Effector memory CD8-positive, alpha-beta T cell (primary cell): Measurements from ENCODE around the gene NHSL1.
A peak's percentile ranks its signal among the peaks of the same experiment; 100 is the strongest.

ENCODE experiments used
- ATAC-seq: fragments of 150-1000 bp; cut with Tn5 transposase; replicated peaks from 2 replicates; pipeline ENCODE4 v1.10.0; 2021; ENCODE audit warnings: mild to moderate bottlenecking, moderate library complexity
- DNase-seq, 3 experiments: peaks; one replicate each; pipeline ENCODE4 v3.0.0; 2021
- H3K27ac Mint-ChIP-seq, 2 donors: one replicate each; pipeline ENCODE4 v1.8.0; 2022; ENCODE audit warnings: mild to moderate bottlenecking in 2 of 2, mixed read lengths in 2 of 2, moderate library complexity in 2 of 2
- H3K27me3 Mint-ChIP-seq, 2 donors: one replicate each; pipeline ENCODE4 v1.8.0; 2022; ENCODE audit warnings: mixed read lengths in 2 of 2
- H3K36me3 Mint-ChIP-seq: one replicate; pipeline ENCODE4 v1.8.0; 2022; ENCODE audit warnings: mild to moderate bottlenecking, moderate library complexity, mixed read lengths; ENCODE audit not compliant: insufficient read depth
- H3K4me1 Mint-ChIP-seq, 2 donors: one replicate each; pipeline ENCODE4 v1.8.0; 2022; ENCODE audit warnings: low read depth in 2 of 2, mixed read lengths in 2 of 2
- H3K4me3 Mint-ChIP-seq, 2 donors: one replicate each; pipeline ENCODE4 v1.8.0; 2022; ENCODE audit warnings: mild to moderate bottlenecking in 2 of 2, mixed read lengths in 2 of 2, moderate library complexity in 2 of 2
- H3K9me3 Mint-ChIP-seq, 2 donors: one replicate each; pipeline ENCODE4 v1.8.0; 2022; ENCODE audit warnings: mixed read lengths in 2 of 2

The NHSL1 gene

DNA sequence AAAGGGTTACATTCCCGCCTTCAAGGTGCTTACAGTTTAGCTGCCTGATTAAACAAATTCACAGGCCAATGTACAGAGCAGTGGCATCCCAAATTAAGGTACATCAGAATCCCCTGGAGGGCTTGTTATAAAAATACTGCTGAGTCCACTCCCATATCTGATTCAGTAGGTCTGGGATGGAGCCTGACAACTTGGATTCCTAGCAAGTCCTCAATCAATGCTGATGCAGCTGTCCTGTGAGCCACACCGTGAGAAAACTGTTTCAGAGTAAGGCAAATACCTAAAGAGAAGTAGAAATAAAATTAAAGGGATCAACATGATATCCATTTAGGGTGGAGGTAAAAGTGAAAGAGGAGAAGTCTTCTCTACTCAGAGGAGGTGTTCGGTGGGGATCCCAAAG is 16.5 kb downstream of the NHSL1 start:
- DNase-seq (no peak), ATAC-seq (no peak)
- Mint-ChIP-seq H3K9me3 (no peaks in the 10 kb centered on the region), H3K4me3 (no peak overlapping the region), H3K36me3 (no peaks in the 10 kb centered on the region), H3K27ac (no peak overlapping the region), H3K27me3 (peaks cover 29 to 36% of the 10 kb centered on the region in 2 donors), H3K4me1 (no peaks in the 10 kb centered on the region)

DNA sequence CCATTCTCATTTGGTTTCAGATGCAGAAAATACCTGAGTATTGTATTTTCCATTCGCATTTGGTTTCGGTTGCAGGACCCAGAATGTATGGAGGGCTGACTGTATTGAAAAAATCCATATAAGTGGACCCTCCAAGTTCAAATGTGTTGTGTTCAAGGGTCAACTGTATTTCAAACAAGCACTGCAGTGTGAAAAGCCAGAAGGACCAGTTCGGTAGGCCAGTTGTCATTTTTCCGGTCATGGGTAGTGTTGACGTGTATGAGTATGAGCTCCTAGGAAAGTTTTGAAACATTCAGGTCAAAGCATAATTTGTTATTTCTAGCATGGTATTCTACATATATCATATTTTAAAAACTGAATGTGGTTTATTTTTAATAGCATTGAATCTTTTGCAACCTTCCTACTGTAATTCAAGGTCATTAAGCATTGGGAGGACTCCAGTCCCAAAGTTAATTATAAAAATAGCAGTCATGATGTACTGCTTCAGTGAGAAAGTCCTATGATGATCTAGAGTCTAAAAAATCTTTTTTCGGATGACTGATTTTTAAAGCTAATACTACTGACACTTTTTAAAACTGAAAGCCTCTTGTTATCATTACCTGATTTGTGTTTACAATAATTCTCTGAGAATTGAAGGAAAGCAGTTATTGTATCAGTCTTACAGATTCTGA is 18.9 kb downstream of the NHSL1 start:
- no peak for ATAC-seq
- no peak overlapping the region for H3K4me3 Mint-ChIP-seq
- H3K4me1 Mint-ChIP-seq = no peaks in the 10 kb centered on the region
- no peak for DNase-seq
- H3K27ac Mint-ChIP-seq = no peak overlapping the region
- H3K9me3 Mint-ChIP-seq = no peaks in the 10 kb centered on the region
- H3K36me3 Mint-ChIP-seq = no peaks in the 10 kb centered on the region
- H3K27me3 Mint-ChIP-seq = peaks cover 20 to 21% of the 10 kb centered on the region in 2 donors

DNA sequence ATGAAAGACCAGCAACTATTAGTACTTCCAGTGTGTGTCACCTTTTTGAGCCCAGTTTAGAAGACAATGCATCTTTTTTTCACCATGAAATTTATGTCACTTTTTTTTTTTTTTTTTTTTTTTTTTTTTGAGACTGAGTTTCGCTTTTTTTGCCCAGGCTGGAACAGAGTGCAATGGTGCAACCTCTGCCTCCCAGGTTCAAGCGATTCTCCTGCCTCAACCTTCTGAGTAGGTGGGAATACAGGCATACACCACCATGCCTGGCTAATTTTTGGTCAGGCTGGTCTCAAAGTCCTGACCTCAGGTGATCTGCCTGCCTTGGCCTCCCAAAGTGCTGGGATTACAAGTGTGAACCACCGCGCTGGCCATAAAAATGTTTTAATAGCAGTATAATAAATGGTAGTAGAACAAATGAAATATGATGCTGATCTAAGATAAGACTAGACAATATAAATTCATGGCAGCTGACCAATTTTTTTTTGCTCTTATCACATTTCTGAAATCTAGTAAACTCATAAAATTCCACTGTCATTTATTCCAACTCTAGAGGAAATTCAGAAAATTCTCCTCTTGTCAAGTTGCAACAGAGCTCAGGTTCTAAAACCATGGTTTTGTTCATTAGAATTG is 21.3 kb downstream of the NHSL1 start:
- Mint-ChIP-seq H3K36me3 (no peaks in the 10 kb centered on the region), H3K4me1 (no peaks in the 10 kb centered on the region), H3K9me3 (no peaks in the 10 kb centered on the region), H3K4me3 (no peak overlapping the region), H3K27me3 (peaks cover 11 to 13% of the 10 kb centered on the region in 2 donors), H3K27ac (no peak overlapping the region)
- DNase-seq = no peak
- ATAC-seq = no peak

DNA sequence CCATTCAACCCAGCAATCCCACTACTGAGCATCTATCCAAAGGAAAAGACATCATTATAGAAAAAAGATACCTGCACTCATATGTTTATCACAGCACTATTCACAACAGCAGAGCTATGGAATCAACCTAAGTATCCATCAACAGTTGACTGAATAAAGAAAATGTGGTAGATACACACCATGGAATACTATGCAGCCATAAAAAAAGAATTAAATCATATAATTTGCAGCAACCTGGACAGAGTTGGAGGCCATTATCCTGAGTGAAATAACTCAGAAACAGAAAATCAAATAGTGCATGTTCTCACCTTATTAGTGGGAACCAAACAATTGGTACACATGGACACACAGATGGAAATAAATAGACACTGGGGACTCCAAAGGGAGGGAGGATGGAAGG is 23.2 kb downstream of the NHSL1 start:
- no peak for DNase-seq
- no peak overlapping the region for H3K27ac Mint-ChIP-seq
- no peak for ATAC-seq
- H3K27me3 Mint-ChIP-seq = peaks cover 12 to 16% of the 10 kb centered on the region in 2 donors
- H3K4me1 Mint-ChIP-seq = no peaks in the 10 kb centered on the region
- H3K36me3 Mint-ChIP-seq = no peaks in the 10 kb centered on the region
- no peaks in the 10 kb centered on the region for H3K9me3 Mint-ChIP-seq
- no peak overlapping the region for H3K4me3 Mint-ChIP-seq

DNA sequence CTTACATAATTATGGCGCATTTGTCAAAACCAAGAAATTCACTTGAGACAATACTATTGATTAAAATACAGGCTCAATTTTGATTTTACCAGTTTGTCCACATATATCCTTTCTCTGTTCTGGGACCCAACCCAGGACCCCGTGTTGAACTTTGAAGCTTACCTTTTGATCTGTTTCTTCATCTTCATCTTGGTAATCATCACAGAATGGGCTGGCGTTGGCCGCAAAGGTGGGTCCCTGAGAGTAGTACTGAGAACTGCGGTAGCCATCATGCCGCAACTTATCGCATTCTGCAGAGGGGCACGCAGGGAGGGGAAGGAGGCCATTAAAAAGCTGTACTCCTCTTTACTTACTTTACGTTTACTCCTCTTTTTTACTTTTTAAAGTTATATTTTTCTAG is 26.1 kb downstream of the NHSL1 start:
- no peak for ATAC-seq
- no peak overlapping the region for H3K27ac Mint-ChIP-seq
- H3K27me3 Mint-ChIP-seq = peaks cover 22 to 26% of the 10 kb centered on the region in 2 donors

DNA sequence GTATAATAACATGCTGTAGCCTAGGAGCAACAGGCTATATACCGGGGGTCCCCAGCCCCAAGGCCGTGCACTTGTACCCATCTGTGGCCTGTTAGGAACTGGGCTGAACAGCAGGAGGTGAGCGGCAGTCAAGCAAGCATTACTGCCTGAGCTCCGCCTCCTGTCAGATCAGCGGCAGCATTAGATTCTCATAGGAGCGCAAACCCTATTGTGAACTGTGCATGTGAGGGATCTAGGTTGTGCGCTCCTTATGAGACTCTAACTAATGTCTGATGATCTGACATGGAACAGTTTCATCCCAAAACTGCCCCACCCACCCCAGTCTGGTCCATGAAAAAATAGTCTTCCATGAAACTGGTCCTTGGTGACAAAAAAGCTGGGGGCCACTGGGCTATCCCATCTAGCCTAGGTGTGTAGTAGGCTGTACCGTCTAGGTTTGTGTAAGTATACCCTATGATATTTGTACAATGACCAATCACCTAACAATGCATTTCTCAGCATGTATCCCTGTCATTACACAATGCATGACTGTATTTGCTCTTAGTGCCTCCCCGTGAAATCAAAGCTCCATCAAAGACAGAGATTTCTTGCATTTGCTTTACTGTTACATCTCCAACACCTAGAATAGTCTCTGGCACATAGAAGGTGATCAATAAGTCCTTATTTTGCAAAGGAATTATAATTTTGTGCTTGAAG is 30.8 kb downstream of the NHSL1 start:
- no peak overlapping the region for H3K27ac Mint-ChIP-seq
- peaks cover 22 to 26% of the 10 kb centered on the region in 2 donors for H3K27me3 Mint-ChIP-seq
- H3K9me3 Mint-ChIP-seq = no peaks in the 10 kb centered on the region
- H3K4me3 Mint-ChIP-seq = no peak overlapping the region
- ATAC-seq (no peak), DNase-seq (no peak)
- no peaks in the 10 kb centered on the region for H3K36me3 Mint-ChIP-seq
- no peaks in the 10 kb centered on the region for H3K4me1 Mint-ChIP-seq

More for the DNA sequence above, 26.1 kb downstream of the NHSL1 start:
- Mint-ChIP-seq H3K4me3 (no peak overlapping the region), H3K9me3 (no peaks in the 10 kb centered on the region), H3K36me3 (no peaks in the 10 kb centered on the region), H3K4me1 (no peaks in the 10 kb centered on the region)
- no peak for DNase-seq

DNA sequence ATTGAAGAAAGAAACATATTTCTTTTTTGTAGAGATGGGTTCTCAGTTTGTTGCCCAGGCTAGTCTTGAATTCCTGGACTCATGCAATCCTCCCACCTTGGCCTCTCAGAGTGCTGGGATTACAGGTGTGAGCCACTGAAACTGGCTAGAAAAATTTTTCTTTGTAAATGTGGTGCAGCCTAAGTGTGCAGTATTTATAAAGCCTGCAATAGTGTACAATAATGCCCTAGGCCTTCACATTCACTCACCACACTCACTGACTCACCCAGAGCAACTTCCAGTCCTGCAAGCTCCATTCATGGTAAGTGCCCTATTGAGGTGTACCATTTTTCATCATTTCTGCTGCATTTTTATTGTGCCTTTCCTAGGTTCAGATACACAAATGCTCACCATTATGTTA is 31.4 kb downstream of the NHSL1 start:
- Mint-ChIP-seq H3K4me1 (no peaks in the 10 kb centered on the region), H3K27ac (no peak overlapping the region), H3K9me3 (no peaks in the 10 kb centered on the region), H3K4me3 (no peak overlapping the region), H3K27me3 (peaks cover 22 to 26% of the 10 kb centered on the region in 2 donors), H3K36me3 (no peaks in the 10 kb centered on the region)
- no peak for ATAC-seq
- no peak for DNase-seq

DNA sequence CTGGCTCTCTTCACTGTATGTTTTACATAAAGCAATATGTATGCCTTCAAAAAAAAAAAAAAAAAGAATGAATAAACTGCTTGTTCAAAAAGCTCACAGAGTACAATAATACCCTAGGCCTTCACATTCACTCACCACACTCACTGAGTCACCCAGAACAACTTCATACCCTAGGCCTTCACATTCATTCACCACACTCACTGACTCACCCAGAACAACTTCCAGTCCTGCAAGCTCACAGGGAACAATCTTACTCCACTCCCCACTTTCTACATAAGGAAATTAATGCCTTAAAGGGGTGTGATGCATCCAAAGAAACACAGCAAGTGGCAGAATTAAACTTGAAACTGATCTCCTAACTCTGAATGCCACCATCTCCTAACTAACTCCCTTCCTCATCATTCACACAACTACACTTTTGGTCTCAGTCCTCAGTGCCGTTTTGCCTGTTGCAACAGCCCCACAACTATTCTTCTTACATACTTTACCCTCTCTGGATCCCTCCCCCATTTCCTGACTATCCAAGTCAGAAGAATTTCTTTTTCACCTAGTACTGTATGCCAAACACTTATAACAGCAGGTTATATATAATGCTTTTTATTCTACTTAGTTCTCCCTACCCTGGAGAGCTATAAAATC is 34.2 kb downstream of the NHSL1 start:
- no peak for ATAC-seq
- Mint-ChIP-seq H3K9me3 (no peaks in the 10 kb centered on the region), H3K4me3 (no peak overlapping the region), H3K4me1 (no peaks in the 10 kb centered on the region), H3K36me3 (no peaks in the 10 kb centered on the region), H3K27me3 (peaks cover 12 to 13% of the 10 kb centered on the region in 2 donors), H3K27ac (no peak overlapping the region)
- no peak for DNase-seq

DNA sequence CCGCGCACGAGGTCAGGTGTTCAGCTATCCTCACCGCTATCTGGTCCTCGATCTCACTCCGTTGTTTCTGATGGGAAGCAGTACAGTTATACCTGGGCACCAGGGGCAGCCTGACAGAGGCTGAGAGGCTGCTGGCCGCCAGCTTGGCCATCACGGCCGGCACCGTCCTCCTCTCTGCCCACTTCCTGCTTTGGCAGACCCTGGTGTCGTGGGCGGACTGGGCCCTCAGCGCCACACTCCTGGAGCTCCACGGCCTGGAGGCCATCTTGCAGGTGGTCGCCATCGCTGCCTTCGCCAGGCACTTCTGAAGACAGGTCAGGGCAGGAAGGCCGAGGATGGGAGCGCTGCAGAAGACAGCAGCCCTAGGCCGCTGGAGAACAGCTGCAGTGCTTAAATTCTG is 35.2 kb downstream of the NHSL1 start:
- Mint-ChIP-seq H3K27me3 (peaks cover 5 to 7% of the 10 kb centered on the region in 2 donors), H3K9me3 (no peaks in the 10 kb centered on the region), H3K4me3 (no peak overlapping the region), H3K4me1 (no peaks in the 10 kb centered on the region), H3K27ac (no peak overlapping the region), H3K36me3 (no peaks in the 10 kb centered on the region)
- DNase-seq (no peak), ATAC-seq (no peak)

DNA sequence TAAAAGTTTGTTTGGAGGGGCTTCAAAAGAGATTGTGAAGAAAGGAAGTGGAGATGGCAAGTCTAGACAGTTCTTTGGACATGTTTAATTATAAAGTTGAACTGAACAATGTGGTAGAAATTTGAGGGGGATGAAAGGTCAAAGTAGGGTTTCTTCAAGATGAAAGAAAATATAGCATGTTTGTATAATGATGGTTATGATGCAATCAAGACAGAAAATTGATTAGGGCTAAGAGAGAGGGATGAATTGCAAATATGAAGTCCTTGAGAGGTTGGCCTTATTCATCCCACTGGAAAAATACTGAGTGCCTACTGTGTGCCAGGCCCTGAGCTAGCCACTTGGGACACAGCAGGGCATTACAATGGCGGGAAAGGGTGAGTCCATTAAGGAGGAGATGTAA is 37.6 kb downstream of the NHSL1 start:
- ATAC-seq (no peak), DNase-seq (no peak)
- Mint-ChIP-seq H3K36me3 (no peaks in the 10 kb centered on the region), H3K4me1 (no peaks in the 10 kb centered on the region), H3K27ac (no peak overlapping the region), H3K27me3 (no peaks in the 10 kb centered on the region), H3K9me3 (no peaks in the 10 kb centered on the region), H3K4me3 (no peak overlapping the region)

DNA sequence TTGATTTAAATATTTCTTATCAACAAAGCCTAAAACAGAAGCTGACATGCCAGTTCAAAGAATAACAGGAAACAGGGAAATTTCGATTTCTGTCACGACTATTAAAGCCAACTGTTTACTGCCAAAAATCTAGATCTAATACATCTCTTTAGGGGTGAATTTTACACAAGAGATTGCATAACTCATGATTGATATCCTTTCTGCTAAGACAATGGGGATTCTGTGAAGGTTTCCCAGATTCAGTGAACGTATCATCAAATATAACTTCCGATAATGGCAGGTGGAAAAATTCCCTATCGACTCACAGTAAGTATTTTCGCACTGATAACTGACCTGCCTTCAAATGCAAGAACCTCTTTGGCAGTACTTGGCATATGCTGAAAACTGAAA is 42.9 kb downstream of the NHSL1 start:
- Mint-ChIP-seq H3K36me3 (no peaks in the 10 kb centered on the region), H3K9me3 (no peaks in the 10 kb centered on the region), H3K27ac (peak overlapping the region; percentile 17 to 79), H3K4me3 (peak overlapping the region; percentile 46 to 69), H3K27me3 (no peaks in the 10 kb centered on the region), H3K4me1 (peaks cover 10% of the 10 kb centered on the region in 2 donors)
- no peak for ATAC-seq
- no peak for DNase-seq

DNA sequence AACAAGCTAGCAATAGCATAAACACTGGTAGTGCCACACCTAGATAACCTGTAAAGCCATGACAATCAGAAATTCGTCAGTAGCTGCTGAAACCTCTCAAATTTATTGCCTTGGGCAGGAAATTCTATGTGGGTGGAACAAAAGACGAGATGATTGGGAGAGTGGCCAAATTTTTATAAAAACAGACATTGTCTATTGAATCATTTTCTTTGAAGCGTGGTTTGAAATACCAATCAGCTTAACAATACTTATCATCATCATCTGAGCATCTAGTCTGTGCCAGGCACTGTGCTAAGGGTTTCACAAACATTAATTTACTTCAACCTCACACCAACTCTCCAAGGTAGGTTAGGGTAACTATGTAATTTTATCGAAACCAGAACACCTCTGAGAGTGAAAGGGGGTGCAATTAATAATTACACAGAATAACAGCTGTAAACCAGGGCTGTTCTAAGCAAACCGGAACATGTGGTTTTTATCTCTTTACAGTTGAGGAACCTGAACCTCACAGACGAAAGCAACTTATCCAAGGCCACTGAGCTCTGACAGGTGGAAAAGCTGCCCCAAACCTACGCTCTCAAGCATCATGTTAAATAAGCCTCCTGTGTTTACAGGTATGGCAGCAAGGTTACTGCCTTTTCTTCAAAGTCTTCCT is 43.4 kb downstream of the NHSL1 start:
- peak overlapping the region; percentile 17 to 79 for H3K27ac Mint-ChIP-seq

DNA sequence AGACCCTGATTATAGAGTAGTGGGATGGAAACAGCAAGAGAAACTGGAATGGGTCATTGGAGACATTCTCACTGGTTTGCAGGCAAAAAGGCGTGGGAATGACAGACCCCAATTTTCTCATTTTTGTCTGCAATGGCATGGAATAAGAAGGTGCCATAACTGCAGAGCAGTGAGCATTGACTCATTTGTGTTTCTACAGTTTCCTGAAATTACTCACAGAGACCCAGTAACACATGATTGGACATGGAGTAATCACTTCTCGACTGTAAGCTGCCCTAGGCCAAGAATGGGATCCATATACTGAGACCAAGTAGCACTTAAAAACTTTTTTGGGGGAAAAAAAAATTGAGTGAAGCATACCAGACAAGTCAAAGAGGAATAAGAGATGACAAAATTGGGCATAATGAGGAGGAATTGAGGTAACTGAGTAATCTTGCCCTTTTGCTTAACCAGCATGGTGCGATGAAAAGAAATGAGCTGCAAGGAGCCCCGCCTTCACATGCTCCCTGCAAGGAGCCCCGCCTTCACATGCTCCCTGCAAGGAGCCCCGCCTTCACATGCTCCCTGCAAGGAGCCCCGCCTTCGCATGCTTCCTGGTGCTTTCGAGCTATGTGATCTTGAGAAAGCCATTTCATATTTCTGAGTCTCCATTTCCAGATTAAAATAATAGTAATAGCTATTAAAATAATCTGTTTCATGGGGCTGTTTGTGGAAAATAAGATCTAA is 44.1 kb downstream of the NHSL1 start:
- peak; percentile 27 to 49 (median 36) for DNase-seq
- no peaks in the 10 kb centered on the region for H3K36me3 Mint-ChIP-seq
- no peaks in the 10 kb centered on the region for H3K27me3 Mint-ChIP-seq
- no peaks in the 10 kb centered on the region for H3K9me3 Mint-ChIP-seq
- ATAC-seq = peak; percentile 77
- peak overlapping the region; percentile 17 to 79 for H3K27ac Mint-ChIP-seq
- H3K4me3 Mint-ChIP-seq = peak overlapping the region; percentile 46 to 69
- H3K4me1 Mint-ChIP-seq = peaks cover 10% of the 10 kb centered on the region in 2 donors

More for the DNA sequence above, 43.4 kb downstream of the NHSL1 start:
- peak overlapping the region; percentile 46 to 69 for H3K4me3 Mint-ChIP-seq
- peaks cover 10% of the 10 kb centered on the region in 2 donors for H3K4me1 Mint-ChIP-seq
- no peaks in the 10 kb centered on the region for H3K36me3 Mint-ChIP-seq
- H3K9me3 Mint-ChIP-seq = no peaks in the 10 kb centered on the region
- H3K27me3 Mint-ChIP-seq = no peaks in the 10 kb centered on the region
- ATAC-seq = peak; percentile 83
- peak in 2 of 3 experiments; percentile 5 to 16 for DNase-seq
